Activated T-cell treated with anti-CD3 and anti-CD28 coated beads, Interleukin-2, amount 50 U/mL, for 72 hours (primary cell): ENCODE results near the gene PIGH. TPM values are rescaled to one million over a fixed set of nuclear protein-coding genes. Genes with fewer than 3 reads are reported as not detected.
"Not testable (repeated sequence)": the region's sequence is repeated elsewhere in the genome, so short reads cannot be mapped to it uniquely, and the experiment has no call there.

Experiments
- ATAC-seq, 2 donors: fragments of 150-1000 bp; cut with Tn5 transposase; replicated peaks in 1 of 2; 2 replicates each; pipeline ENCODE4 v1.10.0; 2021; ENCODE audit warnings: moderate library complexity in 2 of 2, mild to moderate bottlenecking in 1 of 2
- DNase-seq, 2 donors: peaks; one replicate each; pipeline ENCODE4 v3.0.0; 2021 to 2022; ENCODE audit warnings: mixed read lengths in 1 of 2
- H3K27ac Mint-ChIP-seq: one replicate; pipeline ENCODE4 v1.8.0; 2022; ENCODE audit warnings: mild to moderate bottlenecking, moderate library complexity, mixed read lengths
- H3K27me3 Mint-ChIP-seq: one replicate; pipeline ENCODE4 v1.8.0; 2022; ENCODE audit warnings: low read depth, mixed read lengths
- H3K36me3 Mint-ChIP-seq, 2 donors: one replicate each; pipeline ENCODE4 v1.8.0; 2022; ENCODE audit warnings: mixed read lengths in 2 of 2, mild to moderate bottlenecking in 1 of 2; ENCODE audit not compliant: insufficient read depth in 2 of 2
- H3K4me1 Mint-ChIP-seq: one replicate; pipeline ENCODE4 v1.8.0; 2022; ENCODE audit warnings: low read depth, mixed read lengths
- H3K4me3 Mint-ChIP-seq, 2 donors: one replicate each; pipeline ENCODE4 v1.8.0; 2022; ENCODE audit warnings: mild to moderate bottlenecking in 2 of 2, mixed read lengths in 2 of 2, moderate library complexity in 2 of 2
- H3K9me3 Mint-ChIP-seq, 2 donors: one replicate each; pipeline ENCODE4 v1.8.0; 2022; ENCODE audit warnings: mixed read lengths in 2 of 2
- total RNA-seq, 2 donors: library from RNA; stranded (reverse); gene quantifications; one replicate each; pipeline ENCODE4 v1.2.3, GENCODE V29; 2022

PIGH gene
- total RNA-seq, 2 donors from 2014 or later: 19.7 to 30.4 TPM

DNA sequence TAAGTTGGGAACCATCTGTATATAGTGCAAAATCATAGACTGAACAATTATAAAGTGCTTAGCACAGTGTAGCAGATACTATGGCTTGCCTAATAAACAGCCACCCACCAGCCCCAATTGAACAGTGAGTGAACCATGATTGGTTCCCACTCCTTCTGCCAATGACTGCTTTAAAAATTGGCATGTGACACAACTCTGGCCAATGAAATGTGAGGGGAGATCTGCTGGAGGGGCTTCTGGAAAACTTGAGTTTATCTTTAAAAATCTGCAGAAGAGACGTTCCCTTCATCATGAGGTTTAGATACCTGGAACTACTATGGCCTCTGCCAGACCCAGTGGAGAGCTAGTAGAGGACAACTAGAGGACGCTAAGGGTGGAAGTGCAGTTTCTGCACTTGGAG is 4.7 kb downstream of the PIGH start:
- Mint-ChIP-seq H3K4me3 (no peak overlapping the region), H3K36me3 (peaks cover 4 to 5% of the 10 kb centered on the region in 2 donors), H3K27me3 (no peaks in the 10 kb centered on the region), H3K9me3 (no peaks in the 10 kb centered on the region), H3K27ac (no peak overlapping the region), H3K4me1 (peaks cover 29% of the 10 kb centered on the region)
- DNase-seq: no peak
- no peak for ATAC-seq

DNA sequence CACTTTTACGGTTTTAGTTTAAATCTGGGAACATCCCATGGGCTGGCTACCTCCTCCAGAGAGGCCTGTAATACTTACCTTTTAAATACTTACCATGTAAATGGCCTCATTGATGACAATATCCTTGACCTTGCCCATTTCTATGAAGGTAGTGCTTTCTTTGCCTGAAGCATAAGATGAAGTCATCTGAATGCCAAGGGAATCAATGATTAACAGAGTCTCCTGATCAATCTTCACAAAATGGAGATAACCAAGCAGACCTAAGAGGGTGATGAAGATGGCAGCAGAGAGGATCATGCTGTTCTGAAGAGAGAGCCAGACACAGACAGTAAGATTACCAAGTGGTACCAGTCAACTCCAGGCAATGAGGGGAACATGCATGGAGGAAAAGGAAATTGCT is 6.4 kb downstream of the PIGH start:
- H3K9me3 Mint-ChIP-seq, ATAC-seq, H3K27ac Mint-ChIP-seq, H3K4me3 Mint-ChIP-seq, H3K27me3 Mint-ChIP-seq, H3K36me3 Mint-ChIP-seq, DNase-seq: not testable (repeated sequence)
- H3K4me1 Mint-ChIP-seq: peaks cover 16% of the 10 kb centered on the region

DNA sequence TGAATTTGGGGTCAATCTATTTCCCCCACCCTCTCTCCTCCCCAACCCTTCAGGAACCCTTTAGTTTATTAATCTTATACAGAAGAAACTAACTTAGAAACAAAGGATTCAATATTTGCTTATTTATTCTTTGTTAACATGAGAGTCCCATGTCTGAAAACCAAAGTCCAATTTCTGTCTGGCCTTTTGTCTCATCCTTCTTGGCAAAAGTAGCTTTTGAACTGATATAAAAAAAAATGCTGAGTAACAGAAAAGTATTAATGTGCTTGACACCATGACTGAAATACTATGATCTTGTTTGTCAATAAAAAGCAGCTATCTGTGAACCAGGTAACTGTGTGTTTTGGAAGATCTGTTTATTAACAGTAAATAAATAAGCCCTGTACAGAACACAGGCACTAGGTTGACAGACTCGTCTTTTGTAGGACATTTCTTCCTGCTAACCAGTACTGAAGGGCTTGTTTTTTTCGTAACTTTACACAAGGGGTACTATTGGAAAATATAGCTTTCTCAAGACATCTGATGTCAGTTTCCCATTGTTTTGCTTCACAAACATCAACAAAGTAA is 10.8 kb downstream of the PIGH start:
- DNase-seq (no peak), ATAC-seq (no peak)
- no peaks in the 10 kb centered on the region for H3K27me3 Mint-ChIP-seq
- H3K27ac Mint-ChIP-seq: no peak overlapping the region
- H3K36me3 Mint-ChIP-seq: peaks cover 2 to 3% of the 10 kb centered on the region in 2 donors
- H3K9me3 Mint-ChIP-seq: no peaks in the 10 kb centered on the region
- no peaks in the 10 kb centered on the region for H3K4me1 Mint-ChIP-seq
- H3K4me3 Mint-ChIP-seq: no peak overlapping the region

DNA sequence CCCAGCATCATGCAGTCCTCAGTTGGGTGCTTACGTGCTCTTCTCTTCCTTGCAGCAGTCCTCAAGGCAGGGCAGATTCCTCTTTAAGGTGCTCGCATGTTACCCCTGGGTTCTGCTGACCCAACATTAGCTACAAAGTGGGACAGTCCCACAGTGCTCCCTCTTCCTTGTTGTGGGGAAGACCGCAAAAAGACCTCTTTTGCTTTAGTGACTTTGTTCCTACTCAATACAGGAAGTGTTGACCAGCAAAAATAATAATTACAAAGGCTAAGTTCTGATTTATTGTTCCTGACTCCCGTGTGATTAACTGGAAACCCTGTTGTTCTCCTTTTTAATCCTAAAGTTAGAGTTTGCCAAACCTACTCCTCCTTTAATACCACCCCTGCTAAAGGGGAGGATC is 13.7 kb downstream of the PIGH start:
- H3K9me3 Mint-ChIP-seq: no peaks in the 10 kb centered on the region
- no peaks in the 10 kb centered on the region for H3K4me1 Mint-ChIP-seq
- no peaks in the 10 kb centered on the region for H3K27me3 Mint-ChIP-seq
- H3K4me3 Mint-ChIP-seq: no peak overlapping the region
- H3K36me3 Mint-ChIP-seq: peaks cover 0 to 2% of the 10 kb centered on the region in 2 donors
- no peak for ATAC-seq
- no peak for DNase-seq
- peak overlapping the region; percentile 87 for H3K27ac Mint-ChIP-seq

DNA sequence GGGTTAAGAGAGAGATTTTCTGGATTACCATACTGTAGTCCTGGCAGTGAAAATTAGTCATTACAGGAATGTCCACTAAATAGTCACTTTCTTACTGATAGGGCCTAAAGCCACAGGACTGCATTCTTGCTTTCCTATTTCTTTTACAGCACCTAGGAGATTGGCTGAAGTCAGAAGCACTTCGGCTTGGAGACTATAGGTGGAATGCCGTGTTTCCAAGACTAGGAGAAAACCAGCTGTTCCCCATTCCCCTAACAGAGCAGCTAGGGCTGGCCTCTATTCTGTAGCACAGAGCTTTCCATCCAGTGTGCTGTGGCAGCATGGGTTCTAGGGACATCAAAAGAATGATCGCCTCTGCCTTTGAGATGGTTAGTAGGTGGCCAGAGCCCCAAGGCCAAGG is 15.1 kb downstream of the PIGH start:
- H3K4me3 Mint-ChIP-seq: no peak overlapping the region
- H3K27me3 Mint-ChIP-seq: no peaks in the 10 kb centered on the region
- H3K9me3 Mint-ChIP-seq: no peaks in the 10 kb centered on the region
- peaks cover 0 to 2% of the 10 kb centered on the region in 2 donors for H3K36me3 Mint-ChIP-seq
- no peak for ATAC-seq
- H3K27ac Mint-ChIP-seq: no peak overlapping the region
- H3K4me1 Mint-ChIP-seq: no peaks in the 10 kb centered on the region
- DNase-seq: no peak

DNA sequence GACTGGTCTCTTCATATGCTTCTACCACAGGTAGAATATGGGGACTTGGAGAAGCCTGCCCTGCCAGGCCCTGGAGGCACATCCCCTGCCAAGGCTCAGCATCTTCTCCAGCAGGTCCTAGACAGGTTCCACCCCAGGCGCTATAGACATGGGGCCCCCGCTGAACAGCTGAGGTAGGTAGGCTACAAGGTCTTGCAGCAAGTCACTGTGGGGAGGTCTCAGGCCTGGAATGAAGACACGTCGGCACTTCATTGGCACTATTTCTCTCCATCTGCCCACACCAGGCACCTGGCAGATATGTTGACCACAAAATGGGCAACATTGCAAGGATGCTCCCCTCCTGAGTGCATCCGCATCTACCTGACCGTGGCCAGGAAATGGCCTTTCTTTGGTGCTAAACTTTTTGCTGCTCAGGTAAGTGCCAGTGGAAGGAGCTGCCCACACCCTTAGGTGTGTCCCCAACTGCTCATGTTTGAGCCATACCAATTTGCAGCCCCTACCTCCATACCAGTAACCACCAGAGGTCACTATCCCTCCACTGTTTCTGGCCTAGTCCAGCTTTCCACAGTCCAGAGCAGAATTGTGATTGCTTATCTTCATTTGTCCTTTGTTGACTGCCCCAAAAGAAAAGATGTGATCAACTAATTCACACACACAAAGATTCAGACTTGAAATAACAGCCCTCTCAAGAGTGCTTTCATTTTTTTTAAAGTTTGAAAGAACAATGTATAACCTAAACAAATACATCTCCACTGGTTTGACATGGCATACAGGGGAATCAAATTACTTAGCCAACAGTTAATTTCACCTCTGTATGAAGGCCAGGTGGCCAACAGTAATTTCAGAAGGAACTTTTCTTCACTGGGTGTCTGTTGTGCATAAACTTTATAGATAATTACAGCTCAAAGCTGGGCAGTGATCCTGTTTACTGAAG is 16.1 kb downstream of the PIGH start:
- no peaks in the 10 kb centered on the region for H3K27me3 Mint-ChIP-seq
- no peak overlapping the region for H3K4me3 Mint-ChIP-seq
- H3K4me1 Mint-ChIP-seq: no peaks in the 10 kb centered on the region
- peak; percentile 35 to 45 for DNase-seq
- no peaks in the 10 kb centered on the region for H3K36me3 Mint-ChIP-seq
- no peaks in the 10 kb centered on the region for H3K9me3 Mint-ChIP-seq
- H3K27ac Mint-ChIP-seq: peak overlapping the region; percentile 54
- ATAC-seq: peak; percentile 75 to 82

DNA sequence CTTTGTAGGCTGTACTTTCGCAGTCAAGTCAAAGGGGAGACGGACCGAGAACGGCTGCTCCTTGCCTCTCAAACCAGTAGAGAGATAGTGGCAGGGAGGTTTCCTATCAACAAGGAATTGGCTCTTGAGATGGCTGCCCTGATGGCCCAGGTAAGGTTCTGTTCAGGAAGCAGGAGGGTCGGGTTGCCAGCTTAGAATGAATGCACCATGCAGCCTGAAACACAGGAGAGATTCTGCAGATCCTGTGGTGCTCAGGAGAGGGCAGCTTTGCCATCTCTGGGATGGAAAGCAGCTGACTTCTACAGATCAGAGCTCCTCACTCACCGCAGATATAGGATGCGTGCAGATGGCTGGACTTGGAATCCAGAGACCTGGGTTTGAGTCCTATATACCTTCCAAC is 18.0 kb downstream of the PIGH start:
- no peak for ATAC-seq
- no peak overlapping the region for H3K27ac Mint-ChIP-seq

DNA sequence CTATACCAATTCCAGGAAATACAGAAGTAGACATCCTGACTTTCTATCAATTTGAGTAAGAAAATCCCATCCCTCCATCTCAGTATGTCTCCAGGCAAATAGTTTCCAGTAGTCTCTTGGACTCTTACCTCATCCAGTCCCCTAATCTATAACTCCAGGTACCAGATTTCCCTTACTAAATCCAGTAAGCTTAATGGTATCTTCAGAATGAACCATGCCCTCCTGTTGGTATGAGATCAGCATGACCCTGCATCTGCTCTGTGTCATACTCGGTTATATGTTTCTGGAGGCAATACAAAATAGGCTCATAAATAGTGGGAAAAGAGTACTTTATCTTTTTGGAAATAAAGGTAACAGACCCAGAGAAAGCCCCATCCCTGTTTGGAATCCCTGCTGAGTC is 18.4 kb downstream of the PIGH start:
- no peak for DNase-seq
- H3K4me3 Mint-ChIP-seq: no peak overlapping the region
- no peaks in the 10 kb centered on the region for H3K36me3 Mint-ChIP-seq
- no peak overlapping the region for H3K27ac Mint-ChIP-seq
- H3K27me3 Mint-ChIP-seq: no peaks in the 10 kb centered on the region
- ATAC-seq: no peak
- H3K9me3 Mint-ChIP-seq: no peaks in the 10 kb centered on the region
- no peaks in the 10 kb centered on the region for H3K4me1 Mint-ChIP-seq

More for the DNA sequence above, 18.0 kb downstream of the PIGH start:
- Mint-ChIP-seq H3K4me3 (no peak overlapping the region), H3K36me3 (no peaks in the 10 kb centered on the region), H3K27me3 (no peaks in the 10 kb centered on the region), H3K9me3 (no peaks in the 10 kb centered on the region), H3K4me1 (no peaks in the 10 kb centered on the region)
- DNase-seq: no peak

DNA sequence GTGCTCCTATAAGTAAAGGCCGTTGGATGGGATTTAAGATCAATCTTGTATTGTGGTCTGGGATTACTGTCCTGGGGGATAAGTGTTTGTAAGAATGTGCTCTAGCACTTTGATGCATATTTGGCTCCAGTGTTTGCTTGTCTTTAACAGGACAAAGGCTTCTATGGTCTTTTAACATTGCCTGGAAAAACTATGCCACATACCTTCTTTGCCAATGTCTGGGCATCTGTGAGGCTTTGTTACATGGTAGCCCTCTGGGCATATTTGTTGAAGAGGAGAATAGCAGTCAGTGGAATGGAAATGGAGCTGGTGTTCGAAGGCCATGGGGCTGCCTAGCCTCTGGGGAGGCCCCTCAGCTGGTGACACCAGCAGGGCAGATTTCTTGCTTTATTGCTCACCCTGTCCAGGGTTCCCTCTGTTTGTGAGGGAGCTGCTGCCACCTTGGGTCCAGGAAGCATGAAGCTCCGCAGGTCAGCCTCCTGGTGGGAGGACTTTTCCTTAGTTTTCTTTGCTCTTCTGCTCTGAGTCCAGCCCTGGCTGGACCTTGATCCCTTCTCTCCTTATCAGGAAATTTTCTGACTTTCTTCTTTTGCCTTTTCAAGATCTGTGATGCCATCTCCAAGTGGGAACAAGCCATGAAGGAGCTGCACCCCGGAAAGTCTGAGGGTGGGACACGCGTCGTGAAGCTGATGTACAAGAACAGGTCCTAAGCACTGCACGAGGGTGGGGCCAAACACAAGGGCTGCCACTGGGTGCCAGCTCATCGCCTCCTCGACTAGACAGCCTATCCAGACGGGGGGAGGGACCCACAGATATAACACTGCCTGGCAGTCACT is 19.5 kb downstream of the PIGH start:
- no peaks in the 10 kb centered on the region for H3K9me3 Mint-ChIP-seq
- no peak overlapping the region for H3K27ac Mint-ChIP-seq
- ATAC-seq (no peak), DNase-seq (no peak)
- H3K27me3 Mint-ChIP-seq: no peaks in the 10 kb centered on the region
- H3K36me3 Mint-ChIP-seq: no peaks in the 10 kb centered on the region
- H3K4me3 Mint-ChIP-seq: no peak overlapping the region
- no peaks in the 10 kb centered on the region for H3K4me1 Mint-ChIP-seq

DNA sequence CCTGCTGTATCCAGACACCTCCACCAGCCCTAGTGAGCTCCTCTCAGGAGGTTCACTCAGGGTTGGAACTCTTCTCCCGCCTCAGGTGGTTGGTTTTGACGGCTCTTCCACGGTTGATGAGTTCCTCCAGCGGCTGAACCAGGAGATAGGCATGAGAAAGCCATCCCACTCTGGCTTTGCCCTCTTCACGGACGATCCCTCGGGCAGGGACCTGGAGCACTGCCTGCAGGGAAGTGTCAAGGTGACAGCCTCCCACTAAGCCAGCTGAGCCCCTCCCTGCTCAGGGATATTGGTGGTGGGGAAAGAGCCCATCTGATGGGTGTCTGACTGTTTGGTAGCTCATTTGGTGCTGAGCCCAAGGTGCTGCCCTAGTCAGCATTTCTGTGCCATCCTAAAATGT is 20.4 kb downstream of the PIGH start:
- Mint-ChIP-seq H3K27ac (no peak overlapping the region), H3K27me3 (no peaks in the 10 kb centered on the region), H3K4me1 (no peaks in the 10 kb centered on the region), H3K4me3 (no peak overlapping the region), H3K9me3 (no peaks in the 10 kb centered on the region), H3K36me3 (no peaks in the 10 kb centered on the region)
- DNase-seq (no peak), ATAC-seq (no peak)

DNA sequence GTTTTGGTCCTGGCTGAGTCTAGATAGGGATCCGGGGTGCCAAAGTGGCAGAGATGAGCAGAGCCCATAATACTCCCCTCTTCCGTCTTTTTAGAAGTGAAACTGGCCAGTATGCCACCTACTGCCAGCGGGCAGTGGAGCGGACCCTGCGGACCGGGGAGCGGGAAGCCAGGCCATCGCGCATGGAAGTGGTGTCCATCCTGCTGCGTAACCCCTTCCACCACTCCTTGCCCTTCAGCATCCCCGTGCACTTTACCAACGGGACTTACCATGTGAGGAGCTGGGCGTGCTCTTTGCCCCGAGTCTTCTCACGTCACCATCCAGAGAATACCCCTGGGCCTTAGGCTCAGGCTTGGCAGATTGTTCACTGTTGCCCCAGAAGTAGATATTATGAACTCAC is 21.0 kb downstream of the PIGH start:
- no peaks in the 10 kb centered on the region for H3K4me1 Mint-ChIP-seq
- no peak overlapping the region for H3K4me3 Mint-ChIP-seq
- no peaks in the 10 kb centered on the region for H3K9me3 Mint-ChIP-seq
- no peaks in the 10 kb centered on the region for H3K36me3 Mint-ChIP-seq
- H3K27me3 Mint-ChIP-seq: no peaks in the 10 kb centered on the region
- no peak for ATAC-seq
- DNase-seq: no peak
- no peak overlapping the region for H3K27ac Mint-ChIP-seq

DNA sequence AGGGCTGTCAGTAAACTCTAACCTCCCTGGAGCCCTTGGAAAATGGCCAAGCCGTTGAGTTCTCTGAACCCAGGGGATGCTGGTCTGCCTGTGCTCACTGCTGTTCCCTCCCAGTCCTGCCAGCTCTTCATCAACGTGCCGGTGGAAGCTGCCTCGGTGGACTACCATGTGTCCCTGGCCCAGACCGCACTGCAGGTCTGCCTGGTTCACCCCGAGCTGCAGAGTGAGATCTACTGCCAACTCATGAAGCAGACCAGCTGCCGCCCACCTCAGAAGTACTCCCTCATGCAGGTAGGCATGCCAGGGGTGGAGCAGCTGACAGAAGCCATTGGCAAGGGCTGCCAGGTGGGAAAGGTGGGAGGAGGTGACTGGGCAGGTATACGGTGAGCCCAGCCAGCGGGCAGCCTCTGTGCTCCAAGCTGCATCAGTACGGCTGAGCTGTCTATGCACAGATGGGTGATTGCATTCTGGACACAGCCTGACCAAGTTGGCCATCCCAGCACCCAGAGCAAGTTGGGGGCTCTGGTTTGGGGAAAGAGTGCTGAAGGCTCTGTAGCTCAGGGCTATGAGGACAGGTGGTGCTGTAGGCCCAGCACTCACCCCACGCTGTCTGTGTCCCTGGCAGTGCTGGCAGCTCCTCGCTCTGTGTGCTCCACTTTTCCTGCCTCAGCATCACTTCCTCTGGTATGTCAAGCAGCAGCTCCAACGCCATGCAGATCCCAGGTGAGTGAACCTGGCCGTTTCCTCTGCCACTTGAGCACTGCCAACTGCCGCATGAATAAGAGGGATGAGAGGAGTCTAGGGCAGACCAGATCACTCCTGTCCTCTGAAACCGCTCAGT is 21.9 kb downstream of the PIGH start:
- no peaks in the 10 kb centered on the region for H3K9me3 Mint-ChIP-seq
- ATAC-seq: no peak
- H3K27me3 Mint-ChIP-seq: no peaks in the 10 kb centered on the region

More for the DNA sequence above, 21.9 kb downstream of the PIGH start:
- H3K36me3 Mint-ChIP-seq: no peaks in the 10 kb centered on the region
- no peaks in the 10 kb centered on the region for H3K4me1 Mint-ChIP-seq
- H3K27ac Mint-ChIP-seq: no peak overlapping the region
- DNase-seq: no peak
- H3K4me3 Mint-ChIP-seq: no peak overlapping the region
